B cell (primary cell): ENCODE results near the gene MLLT3.

Experiments used
- EZH2 ChIP-seq: IDR thresholded peaks from 2 replicates; pipeline ENCODE4 v1.6.1; 2012; ENCODE audit warnings: borderline replicate concordance, low read depth, mild to moderate bottlenecking, moderate library complexity, low read length; ENCODE audit not compliant: insufficient read depth, poor library complexity, severe bottlenecking
- TF ChIP-seq, protein P1 (sequence below): fragments of 200-600 bp; IDR thresholded peaks from one replicate; pipeline ENCODE4 v1.8.0; 2022; ENCODE audit warnings: antibody characterized with exemption, mild to moderate bottlenecking

DNA sequence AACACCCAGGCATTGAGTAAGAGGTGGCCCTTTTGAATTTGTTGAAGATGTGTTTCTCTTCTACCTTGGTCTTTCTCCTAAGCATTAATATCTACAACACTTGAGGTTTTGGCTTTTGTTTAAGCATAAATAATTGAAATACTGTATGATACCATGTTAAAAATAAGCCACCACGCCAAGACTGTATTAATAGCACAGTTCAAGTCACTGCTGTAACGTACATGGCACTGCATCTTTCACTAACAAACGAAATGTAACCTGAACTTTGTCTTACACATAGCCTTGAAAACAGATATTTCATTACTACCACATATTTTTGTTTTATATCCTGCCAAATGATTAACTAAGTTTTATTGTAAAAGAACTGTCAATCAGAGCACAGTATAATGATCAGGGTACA, 112.8 kb downstream of the MLLT3 start:
- TF ChIP-seq, protein P1, sequence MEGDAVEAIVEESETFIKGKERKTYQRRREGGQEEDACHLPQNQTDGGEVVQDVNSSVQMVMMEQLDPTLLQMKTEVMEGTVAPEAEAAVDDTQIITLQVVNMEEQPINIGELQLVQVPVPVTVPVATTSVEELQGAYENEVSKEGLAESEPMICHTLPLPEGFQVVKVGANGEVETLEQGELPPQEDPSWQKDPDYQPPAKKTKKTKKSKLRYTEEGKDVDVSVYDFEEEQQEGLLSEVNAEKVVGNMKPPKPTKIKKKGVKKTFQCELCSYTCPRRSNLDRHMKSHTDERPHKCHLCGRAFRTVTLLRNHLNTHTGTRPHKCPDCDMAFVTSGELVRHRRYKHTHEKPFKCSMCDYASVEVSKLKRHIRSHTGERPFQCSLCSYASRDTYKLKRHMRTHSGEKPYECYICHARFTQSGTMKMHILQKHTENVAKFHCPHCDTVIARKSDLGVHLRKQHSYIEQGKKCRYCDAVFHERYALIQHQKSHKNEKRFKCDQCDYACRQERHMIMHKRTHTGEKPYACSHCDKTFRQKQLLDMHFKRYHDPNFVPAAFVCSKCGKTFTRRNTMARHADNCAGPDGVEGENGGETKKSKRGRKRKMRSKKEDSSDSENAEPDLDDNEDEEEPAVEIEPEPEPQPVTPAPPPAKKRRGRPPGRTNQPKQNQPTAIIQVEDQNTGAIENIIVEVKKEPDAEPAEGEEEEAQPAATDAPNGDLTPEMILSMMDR = no peak
- no peak for TF ChIP-seq EZH2
